ENCODE results near the gene IFNA2.
"Not testable (repeated sequence)": the region's sequence is repeated elsewhere in the genome, so short reads cannot be mapped to it uniquely, and the experiment has no call there.

IFNA2 gene

DNA sequence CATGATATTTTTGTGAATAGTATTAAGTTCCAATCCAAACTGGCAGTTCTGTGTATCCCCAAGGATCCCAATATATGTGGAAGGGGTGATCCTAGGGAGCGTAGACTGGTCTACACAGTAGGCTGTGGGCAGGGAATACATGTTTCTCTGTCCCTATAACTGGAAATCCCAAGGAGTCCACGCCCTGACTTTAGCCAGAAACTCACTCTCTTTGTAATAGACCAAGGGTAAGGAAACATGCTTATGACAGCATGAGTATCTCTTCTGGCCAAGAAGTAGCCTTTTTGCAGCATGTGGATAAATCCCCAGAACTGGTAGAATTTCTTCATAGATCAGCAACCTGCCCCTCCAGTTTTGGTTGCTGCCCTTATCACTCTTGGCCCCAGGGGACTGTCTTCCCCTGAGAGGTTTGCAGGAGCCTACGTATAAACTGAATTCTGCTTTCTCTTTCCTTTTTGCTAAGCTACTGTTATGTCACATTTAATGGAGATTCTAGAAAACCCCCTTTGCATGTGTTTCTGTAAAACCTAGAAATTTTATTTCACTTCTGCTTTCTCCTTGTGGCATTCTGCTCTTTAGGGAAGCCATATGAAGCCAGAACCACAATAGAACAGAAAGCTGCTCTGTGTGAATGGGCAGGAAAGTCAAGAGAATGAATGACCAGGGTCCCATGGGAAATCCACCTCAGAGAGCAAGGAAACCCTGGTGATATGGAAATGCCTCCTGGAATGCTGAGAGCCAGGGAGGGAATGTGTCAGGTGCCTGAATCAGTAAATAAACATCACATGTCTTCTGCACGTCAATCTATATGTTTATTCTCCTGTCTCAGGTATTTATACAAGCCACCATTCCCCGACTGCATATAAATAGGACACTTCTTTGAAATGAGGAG, 3.5 kb downstream of the IFNA2 start:
- DNase-seq (ENCODE audit: low read depth): no peak

DNA sequence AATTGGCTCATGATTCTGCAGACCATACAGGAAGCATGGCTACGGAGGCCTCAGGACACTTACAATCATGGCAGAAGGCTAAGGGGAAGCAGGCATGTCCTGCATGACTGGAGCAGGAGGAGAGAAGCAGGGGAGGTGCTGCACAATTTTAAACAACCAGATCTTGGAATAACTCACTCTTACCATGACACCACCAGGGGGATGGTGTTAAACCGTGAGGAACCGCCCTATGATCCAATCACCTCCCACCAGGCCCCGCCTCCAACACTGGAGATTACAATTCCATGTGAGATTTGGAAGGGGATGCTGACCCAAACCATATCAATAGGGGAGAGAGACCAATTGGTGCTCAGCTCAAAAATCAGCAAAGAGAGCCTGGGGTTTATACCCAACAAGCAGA, 13.7 kb downstream of the IFNA2 start:
- not testable (repeated sequence) for DNase-seq (ENCODE audit: low read depth)

DNA sequence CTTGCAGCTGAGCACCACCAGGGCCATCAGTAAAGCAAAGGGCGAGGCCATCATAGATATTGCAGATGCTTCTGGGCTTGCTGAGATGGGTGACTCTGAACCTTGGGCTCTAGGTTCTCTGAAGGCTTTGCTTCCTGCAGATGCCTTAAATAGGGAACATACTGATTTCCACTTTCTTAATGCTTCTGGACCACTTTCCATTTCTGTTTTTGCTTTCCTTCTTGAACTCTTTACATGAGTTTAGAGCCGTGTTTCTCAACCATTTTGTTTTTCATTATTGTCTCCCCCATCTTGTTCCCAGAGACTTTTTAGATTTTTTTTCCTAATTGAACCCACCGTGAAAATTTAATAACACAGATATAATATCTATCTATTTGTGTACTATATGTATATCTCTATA, 17.2 kb downstream of the IFNA2 start, which contains the start of gene IFNA13:
Gene IFNA13, minus strand, starts transcription at position 101 of the 400 bp plus-strand sequence. Its CDS starts 47 bp downstream, at position 54.
- no peak for DNase-seq (ENCODE audit: low read depth)

DNA sequence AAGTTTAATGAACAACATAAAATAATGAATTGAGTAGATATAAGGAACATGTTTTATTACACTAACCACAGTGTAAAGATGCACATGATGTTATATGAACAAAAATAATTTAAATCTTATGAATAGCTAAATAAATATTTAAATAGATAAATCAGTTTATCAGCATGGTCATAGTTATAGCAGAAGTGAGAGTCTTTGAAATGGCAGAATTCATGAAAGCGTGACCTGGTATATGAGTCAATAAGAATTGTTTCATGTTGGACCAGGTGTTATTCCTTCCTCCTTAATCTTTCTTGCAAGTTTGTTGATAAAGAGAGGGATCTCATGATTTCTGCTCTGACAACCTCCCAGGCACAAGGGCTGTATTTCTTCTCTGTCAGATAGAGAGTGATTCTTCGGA, 18.0 kb downstream of the IFNA2 start:
- not testable (repeated sequence) for DNase-seq (ENCODE audit: low read depth)

DNA sequence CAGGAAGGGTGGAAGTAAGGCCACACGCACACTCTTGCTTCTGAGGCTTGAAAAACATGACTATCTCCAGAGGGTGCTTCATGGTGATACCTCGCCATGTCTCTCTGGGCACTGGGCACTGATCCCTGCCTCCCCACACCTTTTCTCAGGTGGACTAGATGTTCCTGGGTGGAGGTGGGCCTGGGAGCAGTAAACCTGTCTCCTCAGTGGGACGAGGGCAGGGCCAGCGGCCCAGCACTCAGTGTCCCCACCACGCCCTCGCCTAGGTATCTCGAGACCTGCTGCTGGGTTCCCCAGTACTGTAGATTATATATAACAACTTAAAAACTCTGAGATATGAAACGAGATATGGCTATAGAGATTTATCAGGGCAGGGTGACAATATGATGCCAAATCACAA, 22.9 kb downstream of the IFNA2 start:
- DNase-seq (ENCODE audit: low read depth): no peak

DNA sequence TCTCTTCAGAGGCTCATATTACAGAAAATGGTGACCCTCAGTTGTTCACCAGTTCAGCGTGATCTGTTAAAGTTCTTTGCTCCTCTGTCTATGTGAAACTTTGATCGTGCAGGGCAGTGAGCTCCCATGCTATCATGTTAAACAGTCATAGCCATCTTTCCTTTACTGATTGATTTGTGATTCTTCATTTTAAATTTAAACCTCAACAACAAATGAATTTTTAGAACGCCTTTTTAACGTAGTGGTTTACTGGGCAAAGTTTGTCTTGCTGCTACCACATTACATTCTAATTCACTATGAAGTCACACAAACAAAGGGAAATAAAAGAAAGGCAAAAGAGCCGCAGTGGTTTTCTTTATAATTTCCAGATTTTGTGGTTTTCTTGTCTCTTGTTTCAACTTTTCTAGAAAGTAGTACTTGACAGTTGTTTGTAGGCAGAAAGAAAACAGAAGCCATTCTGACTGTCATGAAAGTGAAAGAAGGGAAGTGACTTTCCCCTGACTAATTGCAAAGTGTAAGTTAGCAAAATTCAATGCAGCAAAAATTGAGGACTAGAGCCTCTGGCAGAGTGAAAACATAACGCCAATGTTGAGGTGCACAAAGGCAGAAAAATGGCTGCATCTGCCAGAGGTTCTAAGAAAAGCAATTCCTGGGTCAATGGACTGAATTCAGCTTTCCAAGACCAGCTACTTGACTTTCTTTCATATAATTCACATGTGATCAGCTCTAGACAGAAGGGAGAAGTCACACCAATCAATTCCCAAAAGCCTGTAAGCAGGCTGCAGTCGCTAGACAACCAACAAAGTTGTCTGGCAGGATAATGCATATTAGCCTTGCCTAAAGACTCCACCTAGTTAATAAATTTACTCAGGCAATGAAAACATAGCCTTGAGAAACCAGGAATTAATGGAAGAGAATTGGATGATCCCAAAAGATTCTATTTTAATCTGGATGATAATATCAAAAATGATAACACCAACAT, 27.4 kb downstream of the IFNA2 start:
- DNase-seq (ENCODE audit: low read depth): no peak

DNA sequence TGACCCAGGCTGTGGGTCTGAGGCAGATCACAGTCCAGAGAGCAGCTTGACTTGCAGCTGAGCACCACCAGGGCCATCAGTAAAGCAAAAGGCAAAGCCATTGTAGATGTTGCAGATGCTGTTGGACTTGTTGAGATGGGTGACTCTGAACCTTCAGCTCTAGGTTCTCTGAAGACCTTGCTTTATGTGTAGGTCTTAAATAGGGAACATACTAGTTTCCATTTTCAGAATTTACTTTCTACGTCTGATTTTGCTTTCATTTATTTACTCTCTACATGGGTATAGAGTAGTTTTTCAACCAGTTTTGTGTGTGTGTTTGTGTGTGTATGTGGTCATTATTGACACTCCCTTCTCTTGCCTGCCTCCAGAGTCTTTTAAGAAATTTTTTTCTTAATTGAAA, 34.4 kb downstream of the IFNA2 start, which contains the start of gene IFNA6:
Gene IFNA6, minus strand, starts transcription at position 101 of the 400 bp plus-strand sequence. Its CDS starts 0 bp downstream, at position 101.
- DNase-seq (ENCODE audit: low read depth): no peak

DNA sequence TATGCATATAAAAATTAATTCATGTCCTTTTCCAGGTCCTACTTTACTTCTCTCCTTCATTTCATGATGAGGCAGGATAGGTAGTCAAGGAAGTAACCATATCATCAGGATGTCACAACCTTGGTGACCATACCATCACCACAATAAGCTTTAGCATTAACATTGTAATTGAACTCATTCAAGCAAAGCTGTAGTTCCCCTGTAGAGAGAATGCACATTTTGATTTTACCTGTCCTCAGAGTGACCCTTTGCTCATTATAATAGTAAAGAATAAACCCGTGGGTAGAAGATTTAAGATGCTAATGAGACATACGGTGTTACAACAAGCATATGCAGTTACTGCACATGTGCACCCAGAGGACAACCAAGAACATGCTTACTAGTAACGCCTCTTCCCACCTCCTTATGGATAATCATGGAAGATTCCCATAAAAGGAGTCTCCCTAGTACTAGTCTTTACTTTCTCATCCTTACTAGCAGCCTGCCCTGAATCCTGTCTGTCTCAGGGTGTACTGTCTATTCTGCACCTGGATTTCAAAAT, 36.7 kb downstream of the IFNA2 start:
- no peak for DNase-seq (ENCODE audit: low read depth)

DNA sequence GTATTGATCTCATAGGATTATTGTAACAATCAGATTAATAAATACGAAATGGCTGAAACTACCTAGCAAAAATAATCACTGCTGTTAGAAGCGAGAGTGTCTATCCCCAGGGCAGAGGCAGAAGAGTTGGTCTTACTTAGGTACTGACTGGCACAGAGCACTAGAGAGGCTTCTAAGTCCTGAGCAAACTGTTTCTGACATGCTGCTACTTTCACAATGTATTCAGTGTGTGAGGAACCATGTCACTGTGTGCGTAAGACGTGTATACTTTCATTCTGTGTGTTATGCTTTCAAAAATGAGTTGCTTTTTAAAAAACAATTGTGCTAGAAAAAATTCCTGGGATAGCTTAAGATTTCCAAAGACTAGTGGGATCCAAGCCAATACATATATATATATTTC, 44.5 kb downstream of the IFNA2 start:
- DNase-seq (ENCODE audit: low read depth): no peak

DNA sequence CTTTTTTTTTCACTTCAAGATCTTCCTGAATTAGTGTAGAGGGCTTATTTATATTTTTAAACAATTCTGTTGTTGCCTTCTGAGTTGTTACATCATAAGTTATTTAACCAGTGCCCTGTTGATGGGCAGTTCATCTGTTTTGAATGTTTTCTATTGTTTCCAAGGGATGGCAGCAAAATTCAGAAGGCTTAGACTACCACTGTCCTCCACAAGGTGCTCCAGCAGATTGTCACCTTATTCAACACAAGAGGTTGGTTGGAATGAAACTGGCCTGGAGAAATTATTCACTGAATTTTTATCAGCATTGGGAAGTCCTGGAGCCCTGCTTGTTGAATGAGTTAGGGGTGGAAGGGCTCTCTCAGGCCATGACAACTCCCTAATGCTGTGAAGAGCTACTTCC, 48.7 kb downstream of the IFNA2 start:
- DNase-seq (ENCODE audit: low read depth): no peak

DNA sequence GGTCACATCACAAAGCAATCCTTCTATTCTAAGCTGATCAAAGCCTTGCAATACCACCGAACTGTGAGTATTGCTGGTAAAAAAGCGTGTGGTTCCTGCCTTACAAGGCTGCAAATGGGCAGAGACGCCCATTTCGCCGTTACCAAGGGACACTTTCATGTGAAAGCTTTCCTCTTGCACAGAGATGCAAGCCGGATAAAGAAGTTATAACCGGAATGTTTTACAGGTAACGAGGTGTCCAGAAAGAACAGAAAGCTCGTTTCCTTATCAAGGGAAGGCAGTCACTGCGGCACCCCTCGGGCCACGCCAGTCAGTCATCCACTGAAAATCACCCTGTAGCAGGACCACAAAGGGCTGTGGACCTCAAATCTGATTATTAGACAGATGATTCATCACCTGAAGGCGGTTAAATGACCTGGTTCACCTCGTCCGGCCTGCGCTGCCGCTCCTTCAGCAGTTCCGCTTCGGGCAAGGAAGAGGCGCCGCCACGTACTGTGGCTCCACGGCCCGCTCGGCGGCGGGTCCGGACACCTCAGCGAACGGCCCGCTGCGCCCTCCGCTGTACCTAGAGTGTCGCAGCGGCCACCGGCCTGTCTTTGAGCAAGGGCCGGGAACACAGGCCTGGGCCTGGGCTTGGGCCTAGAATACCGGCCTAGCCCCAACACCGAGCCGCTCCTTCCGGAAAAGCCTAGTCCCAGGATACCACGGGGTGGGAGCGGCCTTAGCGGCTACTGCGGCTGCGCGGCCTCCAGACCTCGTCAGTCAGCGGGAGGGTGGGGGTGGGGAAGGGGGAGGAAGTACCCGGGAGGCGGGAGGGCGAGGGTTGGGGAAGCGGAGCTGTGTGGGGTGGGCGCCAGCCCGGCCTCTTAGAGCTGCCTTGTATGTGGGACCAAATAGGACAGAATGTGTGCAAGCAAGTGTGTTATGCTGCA, 50.2 kb downstream of the IFNA2 start, which contains the start of gene KLHL9:
Gene KLHL9, minus strand, starts transcription at position 704 of the 932 bp plus-strand sequence. Its CDS starts 545 bp downstream, at position 159.
- peak; percentile 81 for DNase-seq (ENCODE audit: low read depth)
